Measurements from ENCODE around the gene SCYGR8.
A peak's percentile ranks its signal among the peaks of the same experiment; 100 is the strongest.

SCYGR8 gene

GRCh38 chr2:227774011-227774624, 28.4 kb downstream of the SCYGR8 start:
- Mint-ChIP-seq H3K36me3 (ENCODE audit: low read depth) (no peaks in the 10 kb centered on the region), H3K9me3 (no peaks in the 10 kb centered on the region), H3K4me1 (ENCODE audit: low read depth) (peaks cover 5% of the 10 kb centered on the region), H3K4me3 (no peak overlapping the region), H3K27ac (no peak overlapping the region), H3K27me3 (peaks cover 1% of the 10 kb centered on the region)
- intact Hi-C loops (cut with micrococcal nuclease), result loop anchor here (1.0 kb wide), 1 partner anchor 88 kb away; no protein-coding TSS in a partner anchor

DNA sequence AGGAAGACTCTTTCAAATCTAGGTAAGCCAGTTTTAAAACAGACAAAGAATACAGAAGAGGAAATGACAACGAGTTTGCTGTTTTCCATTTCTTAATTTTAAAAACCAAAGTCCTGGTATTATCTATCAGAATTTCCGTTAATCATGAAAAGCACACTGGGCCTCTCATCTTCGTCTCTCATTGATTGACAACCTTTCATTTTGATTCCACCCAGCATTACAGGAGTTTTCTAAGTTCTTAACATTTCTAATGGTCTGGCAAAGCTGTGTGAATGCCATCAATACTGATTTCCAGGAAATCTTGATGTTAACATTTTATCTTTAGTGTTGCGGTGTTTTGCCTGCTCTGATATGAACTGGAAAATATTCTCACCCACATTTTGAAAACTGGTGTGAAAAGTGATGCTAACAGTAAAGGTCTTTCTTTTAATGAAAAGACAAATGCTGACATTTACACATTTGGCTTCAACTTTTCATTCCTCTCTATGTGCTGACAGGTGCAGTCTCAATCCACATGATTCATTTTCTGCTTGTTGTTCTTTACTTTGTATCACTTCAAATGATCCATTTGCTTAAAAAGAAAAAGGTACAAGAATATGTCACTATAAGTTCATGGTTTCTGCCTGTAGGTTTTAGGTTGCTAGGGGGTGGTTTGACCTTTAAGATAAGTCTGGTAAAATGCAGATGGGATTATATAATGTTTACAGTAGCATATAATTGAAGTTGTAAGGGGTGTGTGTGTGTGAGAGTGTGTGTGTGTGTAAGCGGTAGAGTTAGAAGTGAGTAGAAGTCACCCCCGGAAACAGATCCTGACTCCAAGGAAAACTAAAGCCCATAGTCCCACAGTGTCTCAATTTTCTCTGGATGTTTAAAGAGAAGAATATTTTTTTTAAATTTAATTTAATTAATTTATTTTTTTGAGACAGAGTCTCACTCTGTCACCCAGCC, 29.5 kb downstream of the SCYGR8 start:
- Mint-ChIP-seq H3K4me3 (no peak overlapping the region), H3K27ac (no peak overlapping the region)
- intact Hi-C loops (cut with micrococcal nuclease), result loop anchor here (1.0 kb wide), 1 partner anchor 87 kb away; no protein-coding TSS in a partner anchor

GRCh38 chr2:227780981-227781615, 35.4 kb downstream of the SCYGR8 start:
- no peaks in the 10 kb centered on the region for H3K36me3 Mint-ChIP-seq (ENCODE audit: low read depth)
- intact Hi-C loops (cut with micrococcal nuclease), result no loop called here

More for the DNA sequence above, 29.5 kb downstream of the SCYGR8 start:
- Mint-ChIP-seq H3K9me3 (no peaks in the 10 kb centered on the region), H3K27me3 (peaks cover 1% of the 10 kb centered on the region), H3K4me1 (ENCODE audit: low read depth) (no peaks in the 10 kb centered on the region), H3K36me3 (ENCODE audit: low read depth) (no peaks in the 10 kb centered on the region)

DNA sequence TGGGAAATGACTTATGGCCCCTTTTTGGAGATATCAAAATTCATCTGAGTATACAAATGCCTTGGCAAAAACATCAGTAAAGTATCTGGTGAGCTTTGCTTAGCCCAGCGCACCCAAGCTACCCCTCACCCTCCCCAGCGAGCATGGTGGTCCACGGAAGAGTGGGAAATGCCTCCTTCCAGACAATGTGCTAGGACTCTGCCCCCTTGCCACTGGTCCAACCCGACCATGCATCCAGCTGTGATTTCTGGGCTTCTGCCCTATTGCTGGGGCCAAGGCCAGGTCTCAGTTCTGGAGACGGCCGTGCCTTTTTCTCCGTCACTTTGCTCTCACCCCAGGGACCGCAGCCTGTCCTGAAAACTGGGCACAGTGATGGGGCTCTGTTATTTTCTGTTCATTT, 36.1 kb downstream of the SCYGR8 start:
- Mint-ChIP-seq H3K36me3 (ENCODE audit: low read depth) (no peaks in the 10 kb centered on the region), H3K27ac (peak overlapping the region; percentile 82), H3K4me1 (ENCODE audit: low read depth) (peaks cover 32% of the 10 kb centered on the region), H3K4me3 (no peak overlapping the region), H3K27me3 (peaks cover 6% of the 10 kb centered on the region), H3K9me3 (no peaks in the 10 kb centered on the region)
- intact Hi-C loops (cut with micrococcal nuclease), result no loop called here

More at GRCh38 chr2:227780981-227781615, 35.4 kb downstream of the SCYGR8 start:
- peaks cover 4% of the 10 kb centered on the region for H3K27me3 Mint-ChIP-seq
- peaks cover 32% of the 10 kb centered on the region for H3K4me1 Mint-ChIP-seq (ENCODE audit: low read depth)
- no peak overlapping the region for H3K4me3 Mint-ChIP-seq
- no peaks in the 10 kb centered on the region for H3K9me3 Mint-ChIP-seq
- H3K27ac Mint-ChIP-seq, result no peak overlapping the region

- peaks cover 32% of the 10 kb centered on the region for H3K4me1 Mint-ChIP-seq (ENCODE audit: low read depth)
- intact Hi-C loops (cut with micrococcal nuclease), result no loop called here
- no peaks in the 10 kb centered on the region for H3K9me3 Mint-ChIP-seq
- H3K27ac Mint-ChIP-seq, result peak overlapping the region; percentile 82
- peaks cover 11% of the 10 kb centered on the region for H3K27me3 Mint-ChIP-seq
- H3K36me3 Mint-ChIP-seq (ENCODE audit: low read depth), result no peaks in the 10 kb centered on the region
- H3K4me3 Mint-ChIP-seq, result peak overlapping the region; percentile 77
Measured at GRCh38 chr2:227782804-227783203, 37.1 kb downstream of the SCYGR8 start.

DNA sequence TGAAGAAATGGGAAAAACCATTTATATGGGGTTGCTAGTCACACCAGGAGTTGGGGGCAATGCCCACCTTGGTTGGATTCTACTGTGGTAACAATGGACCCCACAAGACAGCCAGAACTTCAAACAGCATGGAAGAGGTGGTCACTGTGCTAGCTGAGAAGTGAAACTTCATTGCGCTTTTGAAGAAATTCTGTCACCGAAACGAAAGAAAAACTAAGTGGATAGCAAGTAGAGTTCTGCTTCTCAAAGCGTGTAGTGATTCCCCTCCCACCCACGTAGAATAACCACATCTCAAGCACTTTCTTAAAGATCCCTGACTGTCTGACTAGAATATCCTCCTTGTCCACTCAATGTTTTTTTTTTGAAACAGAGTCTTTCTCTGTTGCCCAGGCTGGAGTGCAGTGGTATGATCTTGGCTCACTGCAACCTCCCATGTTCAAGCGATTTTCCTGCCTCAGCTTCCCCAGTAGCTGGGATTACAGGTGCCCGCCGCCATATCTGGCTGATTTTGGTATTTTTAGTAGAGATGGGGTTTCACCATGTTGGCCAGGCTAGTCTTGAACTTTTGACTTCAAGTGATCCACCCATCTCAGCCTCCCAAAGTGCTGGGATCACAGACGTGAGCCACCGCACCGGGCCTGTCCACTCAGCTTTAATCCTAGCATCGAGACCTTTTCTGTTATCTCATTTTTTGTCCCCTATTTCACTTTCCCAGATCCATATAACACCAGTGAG, 37.9 kb downstream of the SCYGR8 start:
- intact Hi-C loops (cut with micrococcal nuclease), result no loop called here
- H3K4me1 Mint-ChIP-seq (ENCODE audit: low read depth), result peaks cover 32% of the 10 kb centered on the region
- peak overlapping the region; percentile 77 for H3K4me3 Mint-ChIP-seq
- H3K27me3 Mint-ChIP-seq, result peaks cover 16% of the 10 kb centered on the region
- peak overlapping the region; percentile 82 for H3K27ac Mint-ChIP-seq
- no peaks in the 10 kb centered on the region for H3K9me3 Mint-ChIP-seq
- H3K36me3 Mint-ChIP-seq (ENCODE audit: low read depth), result no peaks in the 10 kb centered on the region

DNA sequence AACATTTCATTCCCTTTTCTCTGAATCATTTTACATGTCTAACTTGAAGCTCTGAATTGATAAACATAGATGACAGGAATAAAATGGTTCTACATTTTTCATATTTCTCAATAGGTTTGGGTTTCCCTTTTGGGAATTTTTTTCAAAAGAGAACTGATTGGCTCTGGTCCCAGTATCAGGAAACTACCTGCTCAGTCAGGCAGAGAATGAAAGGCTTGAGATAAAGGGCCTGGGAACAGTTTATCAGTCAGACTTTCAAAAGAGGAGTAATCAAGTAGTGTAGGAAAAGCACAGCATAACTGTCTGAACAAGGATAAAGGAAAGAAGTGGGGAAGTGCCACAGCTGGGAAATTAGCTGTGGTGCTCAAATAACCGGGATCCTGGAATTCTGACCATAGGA, 39.6 kb downstream of the SCYGR8 start:
- H3K27me3 Mint-ChIP-seq, result peaks cover 22% of the 10 kb centered on the region

DNA sequence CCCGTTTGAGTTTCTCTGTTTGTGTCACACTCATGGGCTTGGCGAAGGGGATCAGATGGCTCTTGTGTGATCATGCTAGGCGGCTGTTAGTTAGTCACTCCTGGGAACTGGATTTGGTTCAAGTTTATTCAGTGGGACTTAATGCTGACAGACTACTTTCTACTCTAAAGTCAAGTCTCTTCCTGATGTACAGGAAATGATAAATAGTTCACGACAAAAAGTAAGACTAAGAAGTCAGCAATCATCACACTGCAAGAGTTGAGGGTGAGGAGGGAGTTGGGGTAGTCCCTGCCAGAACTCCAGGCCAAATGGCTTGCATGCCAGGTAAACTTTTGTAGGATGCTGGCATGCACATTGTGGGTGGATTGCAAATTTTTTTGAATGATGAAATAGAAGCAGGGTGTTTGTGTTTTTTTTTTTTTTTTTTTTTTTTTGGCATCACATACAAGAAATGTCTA, 42.9 kb downstream of the SCYGR8 start:
- Mint-ChIP-seq H3K27me3 (peaks cover 26% of the 10 kb centered on the region), H3K4me1 (ENCODE audit: low read depth) (peaks cover 8% of the 10 kb centered on the region), H3K9me3 (no peaks in the 10 kb centered on the region), H3K36me3 (ENCODE audit: low read depth) (no peaks in the 10 kb centered on the region), H3K4me3 (no peak overlapping the region), H3K27ac (no peak overlapping the region)
- intact Hi-C loops (cut with micrococcal nuclease), result no loop called here

More for the DNA sequence above, 39.6 kb downstream of the SCYGR8 start:
- no peak overlapping the region for H3K27ac Mint-ChIP-seq
- intact Hi-C loops (cut with micrococcal nuclease), result no loop called here
- peaks cover 32% of the 10 kb centered on the region for H3K4me1 Mint-ChIP-seq (ENCODE audit: low read depth)
- no peaks in the 10 kb centered on the region for H3K36me3 Mint-ChIP-seq (ENCODE audit: low read depth)
- no peaks in the 10 kb centered on the region for H3K9me3 Mint-ChIP-seq
- H3K4me3 Mint-ChIP-seq, result no peak overlapping the region

DNA sequence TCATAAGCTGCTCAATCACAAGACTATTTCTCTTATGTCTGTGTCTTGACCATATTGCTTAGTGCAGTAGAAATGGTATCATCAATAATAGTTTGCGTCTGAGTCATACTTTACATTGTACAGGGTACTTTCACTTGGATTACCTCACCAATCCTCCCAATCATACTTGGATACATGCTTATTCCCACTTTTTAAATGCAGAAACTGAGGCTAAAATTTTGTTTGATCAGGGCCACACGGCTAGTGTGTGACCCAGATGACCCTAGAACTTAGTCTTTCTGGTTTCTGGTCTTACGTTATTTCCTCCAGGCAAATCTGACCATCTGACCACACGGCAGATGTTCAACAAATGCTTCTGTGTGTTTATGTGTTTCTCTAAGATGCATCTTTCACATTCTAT, 44.1 kb downstream of the SCYGR8 start:
- Mint-ChIP-seq H3K9me3 (no peaks in the 10 kb centered on the region), H3K4me1 (ENCODE audit: low read depth) (no peaks in the 10 kb centered on the region), H3K4me3 (no peak overlapping the region), H3K27ac (no peak overlapping the region), H3K27me3 (peaks cover 26% of the 10 kb centered on the region), H3K36me3 (ENCODE audit: low read depth) (no peaks in the 10 kb centered on the region)
- intact Hi-C loops (cut with micrococcal nuclease), result no loop called here

DNA sequence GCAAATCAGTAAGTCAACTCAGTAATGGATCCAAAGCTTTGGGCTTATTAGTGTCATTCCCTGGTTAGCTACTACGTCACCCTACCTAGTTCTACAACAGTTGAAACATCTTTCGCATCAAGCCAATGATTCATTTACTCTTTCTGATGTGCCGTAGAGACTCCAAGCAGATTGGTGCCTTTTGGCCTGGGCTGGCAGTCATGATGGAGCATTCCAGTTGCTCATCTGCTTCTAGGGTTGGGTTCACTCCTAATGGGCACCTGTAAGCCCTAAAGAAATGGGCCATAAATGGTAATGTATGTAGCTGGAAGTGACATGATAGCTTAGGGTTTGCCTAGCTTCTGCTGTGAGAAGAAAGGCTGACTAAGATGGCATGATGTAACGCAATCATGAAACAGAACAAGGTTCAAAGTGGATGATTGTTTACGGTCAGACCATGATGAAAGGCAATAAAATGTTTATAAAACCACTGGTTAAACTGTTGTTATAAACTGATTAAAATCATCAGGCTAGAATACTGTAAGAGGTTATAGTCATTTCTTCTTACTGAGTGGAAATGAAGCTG, 47.5 kb downstream of the SCYGR8 start:
- Mint-ChIP-seq H3K9me3 (no peaks in the 10 kb centered on the region), H3K27ac (no peak overlapping the region), H3K4me3 (no peak overlapping the region), H3K4me1 (ENCODE audit: low read depth) (no peaks in the 10 kb centered on the region), H3K36me3 (ENCODE audit: low read depth) (no peaks in the 10 kb centered on the region), H3K27me3 (peaks cover 16% of the 10 kb centered on the region)
- intact Hi-C loops (cut with micrococcal nuclease), result no loop called here
